Astrocyte of the spinal cord (primary cell): ENCODE data around the gene PASD1.

Source experiments
- DNase-seq: peaks from one replicate; pipeline ENCODE4 v3.0.0; 2011; ENCODE audit warnings: low read depth, low spot score
- H3K4me3 ChIP-seq: 2 replicates; pipeline ENCODE4 v1.5.1; 2011; ENCODE audit warnings: low read depth, mild to moderate bottlenecking, low read length, moderate library complexity
- in situ Hi-C: cut with HindIII; loops from 2 replicates; pipeline ENCODE4 v1.10.0; 2017; ENCODE audit warnings: low sequenced_read_pairs
- TF ChIP-seq, protein P1 (sequence below): IDR thresholded peaks from 2 replicates; pipeline ENCODE4 v1.5.1; 2012; ENCODE audit warnings: low read depth, mild to moderate bottlenecking, low read length, inconsistent platforms

The PASD1 gene

GRCh38 chrX:151676196-151676595, 112.7 kb downstream of the PASD1 start:
- in situ Hi-C loops = no loop called here
- TF ChIP-seq, protein P1, sequence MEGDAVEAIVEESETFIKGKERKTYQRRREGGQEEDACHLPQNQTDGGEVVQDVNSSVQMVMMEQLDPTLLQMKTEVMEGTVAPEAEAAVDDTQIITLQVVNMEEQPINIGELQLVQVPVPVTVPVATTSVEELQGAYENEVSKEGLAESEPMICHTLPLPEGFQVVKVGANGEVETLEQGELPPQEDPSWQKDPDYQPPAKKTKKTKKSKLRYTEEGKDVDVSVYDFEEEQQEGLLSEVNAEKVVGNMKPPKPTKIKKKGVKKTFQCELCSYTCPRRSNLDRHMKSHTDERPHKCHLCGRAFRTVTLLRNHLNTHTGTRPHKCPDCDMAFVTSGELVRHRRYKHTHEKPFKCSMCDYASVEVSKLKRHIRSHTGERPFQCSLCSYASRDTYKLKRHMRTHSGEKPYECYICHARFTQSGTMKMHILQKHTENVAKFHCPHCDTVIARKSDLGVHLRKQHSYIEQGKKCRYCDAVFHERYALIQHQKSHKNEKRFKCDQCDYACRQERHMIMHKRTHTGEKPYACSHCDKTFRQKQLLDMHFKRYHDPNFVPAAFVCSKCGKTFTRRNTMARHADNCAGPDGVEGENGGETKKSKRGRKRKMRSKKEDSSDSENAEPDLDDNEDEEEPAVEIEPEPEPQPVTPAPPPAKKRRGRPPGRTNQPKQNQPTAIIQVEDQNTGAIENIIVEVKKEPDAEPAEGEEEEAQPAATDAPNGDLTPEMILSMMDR = no peak
- DNase-seq = no peak
- no peak overlapping the region for H3K4me3 ChIP-seq

- in situ Hi-C loops = no loop called here
- no peak overlapping the region for H3K4me3 ChIP-seq
- TF ChIP-seq, protein P1 = no peak
- no peak for DNase-seq
Observed at GRCh38 chrX:151679798-151680402, 116.4 kb downstream of the PASD1 start.

- H3K4me3 ChIP-seq = no peak overlapping the region
- TF ChIP-seq, protein P1 = peak; percentile 46
- peak; percentile 3 for DNase-seq
- in situ Hi-C loops = no loop called here
Observed at GRCh38 chrX:151680805-151681204, 117.3 kb downstream of the PASD1 start.

DNA sequence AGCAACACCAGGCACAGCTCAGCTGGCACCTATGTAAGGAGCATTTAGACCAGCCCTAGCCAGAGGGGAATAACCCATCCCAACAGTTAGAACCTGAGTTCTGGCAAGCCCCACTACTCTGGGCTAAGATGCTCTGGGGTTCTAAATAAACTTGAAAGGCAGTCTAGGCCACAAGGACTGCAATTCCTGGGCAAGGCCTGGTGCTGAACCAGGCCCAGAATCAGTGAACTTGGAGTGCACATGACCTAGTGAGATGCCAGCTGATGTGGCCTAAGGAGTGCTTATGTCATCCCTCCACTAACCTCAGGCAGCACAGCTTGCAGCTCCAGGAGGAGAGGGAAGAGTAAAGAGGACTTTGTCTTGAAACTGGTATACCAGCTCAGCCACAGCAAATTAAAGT, 124.2 kb downstream of the PASD1 start:
- in situ Hi-C loops = no loop called here
- no peak for DNase-seq
- no peak overlapping the region for H3K4me3 ChIP-seq
- TF ChIP-seq, protein P1 = no peak

DNA sequence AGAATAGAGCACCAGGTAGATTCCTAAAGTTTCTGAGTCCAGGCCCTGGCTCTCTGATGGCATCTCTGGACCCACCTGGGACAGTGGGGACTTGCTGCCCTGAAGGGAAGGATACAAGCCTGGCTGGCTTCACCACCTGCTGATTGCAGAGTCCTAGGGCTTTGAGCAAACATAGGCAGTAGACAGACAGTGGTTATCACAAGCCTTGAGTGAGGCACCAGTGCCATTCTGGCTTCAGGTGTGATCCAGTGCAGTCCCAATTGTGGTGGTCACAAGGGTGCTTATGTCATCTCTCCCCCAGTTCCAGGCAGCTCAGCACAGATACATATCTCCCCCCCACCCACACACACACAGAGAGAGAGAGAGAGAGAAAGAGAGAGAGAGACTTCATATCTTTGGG, 125.2 kb downstream of the PASD1 start:
- DNase-seq = no peak
- TF ChIP-seq, protein P1 = no peak
- in situ Hi-C loops = no loop called here
- no peak overlapping the region for H3K4me3 ChIP-seq

GRCh38 chrX:151692825-151693224, 129.3 kb downstream of the PASD1 start:
- no peak for DNase-seq
- H3K4me3 ChIP-seq = no peak overlapping the region
- in situ Hi-C loops = no loop called here
- TF ChIP-seq, protein P1 = no peak
